GM12878 (cell line): Measurements from ENCODE around the gene DLG2. TPM values are rescaled to one million over a fixed set of nuclear protein-coding genes. Genes with fewer than 3 reads are reported as not detected.

Experiments used
- ATAC-seq: fragments of 200-7000 bp; cut with Tn5 transposase; 3 replicates; pipeline ENCODE4 v1.9.1; 2020; ENCODE audit warnings: mild to moderate bottlenecking, moderate library complexity
- BruUV-seq: library from RNA; stranded (reverse); fragments of 400-500 nt; replicated peaks from 2 replicates; lab custom pipeline; 2021; lab: Mats Ljungman, UMichigan
- CTCF ChIA-PET: fragments of 300-600 bp; sonication (Branson Sonifier 250); formaldehyde crosslinking; extraction: SDS; loops from one replicate; lab custom pipeline; 2021; ENCODE audit warnings: inconsistent platforms; lab: Yijun Ruan, JAX
- POLR2A ChIA-PET: fragments of 350-600 bp; formaldehyde crosslinking; extraction: SDS; loops from one replicate; lab custom pipeline; 2021; ENCODE audit warnings: inconsistent platforms; lab: Charles Lee
- RAD21 ChIA-PET: fragments of 300-600 bp; sonication (Branson Sonifier 250); formaldehyde crosslinking; loops from one replicate; lab custom pipeline; 2023; ENCODE audit warnings: antibody characterized with exemption; ENCODE audit not compliant: unreplicated experiment; lab: Charles Lee
- SMC1A ChIA-PET: fragments of 300-600 bp; sonication (Branson Sonifier 250); formaldehyde crosslinking; loops from one replicate; lab custom pipeline; 2023; ENCODE audit not compliant: unreplicated experiment, uncharacterized antibody; lab: Charles Lee
- DNase-seq: peaks from one replicate; pipeline ENCODE4 v3.0.0-alpha.2; 2011; ENCODE audit warnings: low read depth, low spot score
- FAIRE-seq: peaks from 3 replicates; lab custom pipeline; 2011; peaks lifted over from hg19 to GRCh38; lab: Jason Lieb, UNC
- H2AFZ ChIP-seq: 2 replicates; pipeline ENCODE4 v1.6.0; 2011; ENCODE audit warnings: low read depth, low read length, control low read depth; ENCODE audit not compliant: control insufficient read depth
- H3K27ac ChIP-seq: 2 replicates; pipeline ENCODE4 v1.5.1; 2011; ENCODE audit warnings: control low read depth; ENCODE audit not compliant: control insufficient read depth, insufficient read depth
- H3K27me3 ChIP-seq, 2 experiments: replicated peaks in 1 of 2; 2 replicates each; pipeline versions ENCODE4 v1.6.0 to v1.6.1; 2011; ENCODE audit warnings: low read length in 1 of 2; ENCODE audit not compliant: control insufficient read depth in 2 of 2, insufficient read depth in 2 of 2
- H3K36me3 ChIP-seq, 2 experiments: 2 replicates each; pipeline ENCODE4 v1.5.1; 2011; ENCODE audit warnings: low read length in 1 of 2; ENCODE audit not compliant: control insufficient read depth in 2 of 2, insufficient read depth in 2 of 2
- H3K4me1 ChIP-seq: 2 replicates; pipeline ENCODE4 v1.6.1; 2011; ENCODE audit warnings: mild to moderate bottlenecking, low read length, moderate library complexity, mixed read lengths; ENCODE audit not compliant: control insufficient read depth, insufficient read depth
- H3K4me2 ChIP-seq: 2 replicates; pipeline ENCODE4 v1.6.0; 2011; ENCODE audit warnings: control low read depth; ENCODE audit not compliant: control insufficient read depth, insufficient read depth
- H3K4me3 ChIP-seq: fragments of 200-600 bp; sonication (generic); 2 replicates; pipeline ENCODE4 v1.5.1; 2016
- H3K79me2 ChIP-seq: 2 replicates; pipeline ENCODE4 v1.6.0; 2011; ENCODE audit warnings: low read length; ENCODE audit not compliant: control insufficient read depth, insufficient read depth
- H3K9ac ChIP-seq: 2 replicates; pipeline ENCODE4 v1.8.0; 2011; ENCODE audit warnings: low read length, control low read depth, mixed read lengths; ENCODE audit not compliant: control insufficient read depth, insufficient read depth
- H3K9me3 ChIP-seq: replicated peaks from 3 replicates; pipeline ENCODE4 v1.5.1; 2011; ENCODE audit warnings: mild to moderate bottlenecking, low read length; ENCODE audit not compliant: control insufficient read depth, insufficient read depth
- H4K20me1 ChIP-seq: 2 replicates; pipeline ENCODE4 v1.6.0; 2011; ENCODE audit not compliant: control insufficient read depth, insufficient read depth
- ATF2 ChIP-seq: IDR thresholded peaks from 2 replicates; pipeline ENCODE4 v1.6.1; 2012; ENCODE audit warnings: low read length, inconsistent platforms
- BCL3 ChIP-seq: IDR thresholded peaks from 2 replicates; pipeline ENCODE4 v1.6.1; 2011; ENCODE audit warnings: borderline replicate concordance, low read depth, mild to moderate bottlenecking, moderate library complexity, low read length; ENCODE audit not compliant: insufficient read depth, poor library complexity, severe bottlenecking
- FOXK2 ChIP-seq: fragments of 450-650 bp; IDR thresholded peaks from 2 replicates; pipeline ENCODE4 v1.6.1; 2017; ENCODE audit warnings: mild to moderate bottlenecking, moderate library complexity
- HCFC1 ChIP-seq: fragments of 150-350 bp; IDR thresholded peaks from 2 replicates; pipeline ENCODE4 v1.6.1; 2014; ENCODE audit warnings: low read length
- KAT2A ChIP-seq: conservative IDR thresholded peaks from 2 replicates; pipeline ENCODE4 v1.6.1; 2011; ENCODE audit warnings: low read depth, low read length; ENCODE audit not compliant: control insufficient read depth
- MEF2B ChIP-seq: fragments of 450-650 bp; IDR thresholded peaks from 2 replicates; pipeline ENCODE4 v1.6.1; 2018; ENCODE audit warnings: mild to moderate bottlenecking, moderate library complexity; ENCODE audit not compliant: partially characterized antibody, poor library complexity, severe bottlenecking
- SP1 ChIP-seq: IDR thresholded peaks from one replicate; pipeline ENCODE4 v1.6.1; 2011; ENCODE audit warnings: low read depth, low read length
- TCF7 ChIP-seq: IDR thresholded peaks from 2 replicates; pipeline ENCODE4 v1.6.1; 2014; ENCODE audit warnings: antibody characterized with exemption, borderline replicate concordance
- ZNF24 ChIP-seq: fragments of 450-650 bp; IDR thresholded peaks from 2 replicates; pipeline ENCODE4 v1.6.1; 2017; ENCODE audit warnings: antibody characterized with exemption, mild to moderate bottlenecking
- WGBS: methylation state at CpG from one replicate; pipeline ENCODE4 v1.1.6; 2016; ENCODE audit warnings: low lambda C conversion rate; ENCODE audit not compliant: insufficient replicate concordance, insufficient coverage; ENCODE audit errors: missing lambda C conversion rate; 5-methylcytosine and 5-hydroxymethylcytosine counted together
- in situ Hi-C: fragments of 300-500 bp; cut with MboI; formaldehyde crosslinking; loops from 9 replicates; pipeline ENCODE4 v1.14.3; 2018; ENCODE audit warnings: mixed read lengths
- intact Hi-C: fragments of 100-400 bp; cut with micrococcal nuclease; formaldehyde crosslinking; loops from one replicate; pipeline ENCODE4 v1.14.2; 2022; ENCODE audit not compliant: unreplicated experiment
- polyA plus RNA-seq, 11 experiments: library from polyadenylated mRNA; depleted of rRNA in 4 of 11; unstranded in 6 of 11; stranded (reverse) in 5 of 11; fragments of >200 nt; fragmentation: Nextera tagmentation in 4 of 11; fragmentation: Illumina TruSeq in 1 of 11; extraction: Ambion mirVana in 4 of 11; extraction: Trizol in 1 of 11; gene quantifications; 1 replicate in 1 of 11; 2 replicates in 10 of 11; pipeline versions ENCODE4 v1.2.1 to v1.2.3, GENCODE V29; 2011 to 2016; ENCODE audit warnings: inconsistent platforms in 2 of 11, missing spikeins in 2 of 11, low read depth in 1 of 11
- total RNA-seq, 4 experiments: library from RNA; depleted of rRNA in 3 of 4; stranded (reverse); fragments of >200 nt in 3 of 4; fragmentation: Illumina TruSeq in 1 of 4; extraction: Trizol in 1 of 4; gene quantifications; 2 replicates each; pipeline versions ENCODE4 v1.2.1 to v1.2.3, GENCODE V29; 2013 to 2021

DLG2 gene
- total and polyA plus RNA-seq, 10 of the 15 experiments (the other 5 are each of a cell fraction or from before 2014, with no cell fraction given) = 0.09 to 0.98 (median 0.35) TPM

GRCh38 chr11:84273541-84273940 lies 1353.6 kb downstream of the DLG2 start:
- no peak for DNase-seq
- TF ChIP-seq FOXK2 (no peak), HCFC1 (no peak), SP1 (no peak), BCL3 (no peak), MEF2B (no peak), ATF2 (no peak), KAT2A (no peak), ZNF24 (no peak), TCF7 (no peak)
- TF ChIP-seq, all 136 proteins: peak for 0
- in situ Hi-C loops (no loop called here), intact Hi-C loops (no loop called here)
- ChIA-PET CTCF (no interaction called here), RAD21 (no interaction called here), SMC1A (no interaction called here), POLR2A (no interaction called here)
- Histone ChIP-seq H3K79me2 (no peaks in the 10 kb centered on the region), H3K9ac (no peak overlapping the region), H3K4me1 (no peaks in the 10 kb centered on the region), H3K4me3 (no peak overlapping the region), H3K36me3 (no peaks in the 10 kb centered on the region), H3K27ac (no peak overlapping the region), H4K20me1 (no peaks in the 10 kb centered on the region), H3K27me3 (no peaks in the 10 kb centered on the region), H3K4me2 (no peak overlapping the region), H2AFZ (no peak overlapping the region), H3K9me3 (no peaks in the 10 kb centered on the region)
- no TSS peak for BruUV-seq
- no peak for ATAC-seq
- WGBS = 33% methylated on average over 2 of the region's 2 CpGs
- FAIRE-seq = no peak
